Measurements from ENCODE around the gene TMBIM1. TPM values are rescaled to one million over a fixed set of nuclear protein-coding genes. Genes with fewer than 3 reads are reported as not detected.

The TMBIM1 gene
- total and polyA plus RNA-seq, 9 of the 15 experiments (the other 6 are each of a cell fraction or from before 2014, with no cell fraction given): 14.2 to 105 (median 47.0) TPM

GRCh38 chr2:218269900-218270720, 22.2 kb downstream of the TMBIM1 start, which contains the start of the genes AAMP and PNKD (continued):
- TF ChIP-seq SLC30A9 (CRISPR knock-in tag; IDR thresholded peaks at IDR 0.05): no peak
- TF ChIP-seq HMBOX1 (IDR thresholded peaks at IDR 0.05): no peak
- peak; percentile 86 to 88 for TF ChIP-seq NRF1 (conservative IDR thresholded peaks at IDR 0.05 in 1 of 2, IDR thresholded peaks at IDR 0.05 in 1 of 2)
- TF ChIP-seq NEUROD1 (IDR thresholded peaks at IDR 0.05; ENCODE audit: borderline replicate concordance, low read depth, low read length, partially characterized antibody): peak; percentile 85
- no peak; the same call in 1 of the 2 replicates for TF ChIP-seq ZBTB9 (CRISPR knock-in tag; IDR thresholded peaks at IDR 0.05)
- TF ChIP-seq HNRNPK (IDR thresholded peaks at IDR 0.05; ENCODE audit: low read depth, low read length, poor library complexity, severe bottlenecking): no peak
- no peak for TF ChIP-seq RREB1 (CRISPR knock-in tag; IDR thresholded peaks at IDR 0.05)
- TF ChIP-seq NCOA4 (IDR thresholded peaks at IDR 0.05; ENCODE audit: partially characterized antibody): no peak
- peak; percentile 95 for TF ChIP-seq ZNF644 (tag; IDR thresholded peaks at IDR 0.05; ENCODE audit: low read depth)
- TF ChIP-seq CBX1 (IDR thresholded peaks at IDR 0.05; ENCODE audit: low read depth): no peak
- no peak for TF ChIP-seq ZC3H8 (IDR thresholded peaks at IDR 0.05)
- peak; percentile 65 for TF ChIP-seq KDM5B (IDR thresholded peaks at IDR 0.05; ENCODE audit: insufficient replicate concordance, low read depth, low read length)
- TF ChIP-seq NR4A1 (CRISPR knock-in tag; IDR thresholded peaks at IDR 0.05): no peak
- TF ChIP-seq NR4A1 (tag; IDR thresholded peaks at IDR 0.05): no peak
- TF ChIP-seq ARID3A (IDR thresholded peaks at IDR 0.05; ENCODE audit: borderline replicate concordance, low read depth, low read length): no peak
- TF ChIP-seq GABPB1 (CRISPR knock-in tag; IDR thresholded peaks at IDR 0.05): peak; percentile 92
- no peak for TF ChIP-seq ZNF239 (CRISPR knock-in tag; IDR thresholded peaks at IDR 0.05)
- TF ChIP-seq POLR2AphosphoS5 (IDR thresholded peaks at IDR 0.05; ENCODE audit: control insufficient read depth, insufficient read depth, low read depth, low read length): peak; percentile 58; the same call in 1 of the 2 replicates
